ENCODE measurements around the gene C19orf25.

GRCh38 chr19:1435378-1435989, 43.5 kb downstream of the C19orf25 start:
- TF ChIP-seq CTCF (IDR thresholded peaks at IDR 0.05) (no peak), POLR2A (IDR thresholded peaks at IDR 0.05) (no peak)
